Measurements from ENCODE around the gene TAF1.

The TAF1 gene

DNA sequence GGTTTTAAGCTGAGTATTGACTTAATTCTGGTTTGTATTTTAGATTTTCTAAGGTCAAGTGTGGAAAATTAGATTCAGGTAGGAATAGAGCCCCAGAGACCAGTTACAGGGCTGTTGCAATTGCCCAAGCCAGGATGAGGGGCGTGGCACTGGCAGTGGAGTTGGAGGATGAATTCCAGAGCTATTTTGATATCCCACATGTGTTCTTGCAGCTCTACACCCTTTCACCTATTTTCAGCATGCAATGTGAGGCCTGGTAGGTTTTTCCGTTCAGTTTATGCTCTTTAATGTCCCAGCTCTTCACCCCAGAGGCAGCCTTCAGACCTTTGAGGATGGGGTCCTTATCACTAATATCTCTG, 148.9 kb downstream of the TAF1 start:
- no peak for TF ChIP-seq CTCF (IDR thresholded peaks at IDR 0.05; ENCODE audit: low read depth, low read length)
- no peak overlapping the region for H3K4me3 ChIP-seq (ENCODE audit: low read depth, low read length)
